ENCODE measurements around the gene ATP8A2.
A peak's percentile ranks its signal among the peaks of the same experiment; 100 is the strongest.
"Not testable (repeated sequence)": the region's sequence is repeated elsewhere in the genome, so short reads cannot be mapped to it uniquely, and the experiment has no call there.

Gene ATP8A2

DNA sequence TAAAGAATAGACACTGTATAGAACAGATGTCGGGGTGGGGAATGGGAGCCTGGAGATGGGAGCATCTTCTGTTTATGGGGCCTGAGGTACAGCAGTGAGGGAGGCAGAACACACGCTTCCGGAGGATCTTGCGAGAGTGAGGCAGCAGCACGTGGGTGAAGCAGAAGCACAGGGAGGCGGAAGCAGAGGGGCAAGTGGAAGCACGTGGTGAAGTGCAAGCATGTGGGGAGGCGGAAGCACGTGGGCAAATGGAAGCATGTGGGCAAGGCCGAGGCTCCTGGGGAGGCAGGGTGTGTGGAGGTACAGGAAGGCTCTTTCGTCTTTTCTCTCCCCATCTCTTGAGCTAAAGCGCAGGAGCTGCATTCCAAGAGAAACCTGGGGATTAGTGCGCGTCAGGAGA, 198.4 kb downstream of the ATP8A2 start:
- DNase-seq = no peak

- DNase-seq = no peak
These were observed 199.5 kb downstream of the ATP8A2 start for GRCh38 chr13:25571237-25571636.

DNA sequence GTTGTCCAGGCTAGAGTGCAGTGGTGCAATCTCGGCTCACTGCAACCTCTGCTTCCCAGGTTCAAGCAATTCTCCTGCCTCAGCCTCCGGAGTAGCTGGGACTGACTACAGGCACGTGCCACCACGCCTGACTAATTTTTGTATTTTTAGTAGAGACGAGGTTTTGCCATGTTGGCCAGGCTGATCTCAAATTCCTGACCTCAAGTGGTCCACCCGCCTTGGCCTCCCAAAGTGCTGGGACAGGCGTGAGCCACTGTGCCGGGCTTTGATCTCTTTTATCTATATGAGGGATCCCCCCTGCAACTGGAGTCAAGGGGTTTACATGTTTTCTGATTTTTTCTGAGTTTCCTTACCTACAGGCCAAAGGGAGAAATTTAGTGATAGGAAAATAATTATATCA, 200.4 kb downstream of the ATP8A2 start:
- DNase-seq = not testable (repeated sequence)

GRCh38 chr13:25574437-25575411, 202.9 kb downstream of the ATP8A2 start:
- DNase-seq = peak; percentile 8

DNA sequence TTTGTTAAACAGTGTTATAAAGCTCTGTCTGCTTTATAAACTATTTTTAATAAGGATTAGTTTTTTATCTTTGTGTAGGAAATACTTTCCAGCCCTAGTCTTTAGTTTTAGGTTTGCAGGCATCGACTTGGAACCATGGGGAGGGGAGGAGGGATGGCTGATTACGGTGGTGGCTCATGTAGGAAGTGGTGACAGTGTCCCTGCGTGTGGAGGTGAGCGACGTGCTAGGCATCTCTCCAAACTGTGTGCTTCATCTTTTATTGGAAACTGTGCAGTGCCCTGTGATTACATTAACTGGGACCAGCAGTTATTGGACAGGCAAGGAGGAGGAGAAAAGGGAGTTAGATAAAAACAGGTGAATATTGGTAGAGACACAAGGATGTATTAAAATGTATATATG, 203.8 kb downstream of the ATP8A2 start:
- no peak for DNase-seq

GRCh38 chr13:25578526-25578925, 206.8 kb downstream of the ATP8A2 start:
- no peak for DNase-seq

GRCh38 chr13:25579221-25579620, 207.4 kb downstream of the ATP8A2 start:
- DNase-seq = no peak

GRCh38 chr13:25581351-25581750, 209.6 kb downstream of the ATP8A2 start:
- no peak for DNase-seq

DNA sequence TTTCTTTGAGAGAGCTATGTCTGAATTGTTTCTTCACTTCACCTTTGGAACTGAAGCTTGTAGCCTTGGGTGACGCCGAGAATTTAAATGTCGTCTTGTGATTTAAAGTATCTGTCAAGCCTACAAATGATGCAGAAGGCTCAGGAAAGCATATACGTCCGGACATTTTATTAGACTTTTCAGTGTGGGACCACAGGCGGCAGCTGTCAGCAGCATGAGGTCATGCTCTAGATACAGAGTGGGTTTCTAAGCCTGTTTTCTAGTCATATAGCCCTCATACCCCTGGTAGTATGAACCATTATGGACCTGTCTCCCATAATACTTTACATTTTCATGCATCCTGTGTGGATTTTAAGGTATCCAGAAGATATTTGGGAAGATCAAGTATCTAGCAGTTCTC, 212.3 kb downstream of the ATP8A2 start:
- no peak for DNase-seq

DNA sequence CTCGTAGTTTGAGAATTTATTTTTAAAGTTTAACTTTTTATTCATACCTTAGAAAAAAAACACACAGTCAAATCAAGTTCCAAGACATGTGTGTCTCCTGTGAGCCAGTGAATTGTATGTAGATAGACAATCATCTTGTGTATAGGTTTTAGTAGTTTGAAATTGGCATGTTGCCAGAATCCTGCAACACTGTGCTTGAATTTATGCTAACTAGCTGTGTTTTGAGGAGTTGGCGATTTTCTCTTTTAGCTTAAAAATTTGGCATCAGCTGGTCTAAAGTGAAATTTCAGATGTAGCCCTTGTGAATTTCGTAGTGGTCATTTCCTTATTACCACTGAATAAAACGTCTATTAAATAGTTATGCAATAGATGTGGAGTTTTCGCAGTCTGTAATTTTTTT, 213.2 kb downstream of the ATP8A2 start:
- DNase-seq = no peak

- DNase-seq = no peak
These were observed 215.7 kb downstream of the ATP8A2 start for GRCh38 chr13:25587326-25587980.

DNA sequence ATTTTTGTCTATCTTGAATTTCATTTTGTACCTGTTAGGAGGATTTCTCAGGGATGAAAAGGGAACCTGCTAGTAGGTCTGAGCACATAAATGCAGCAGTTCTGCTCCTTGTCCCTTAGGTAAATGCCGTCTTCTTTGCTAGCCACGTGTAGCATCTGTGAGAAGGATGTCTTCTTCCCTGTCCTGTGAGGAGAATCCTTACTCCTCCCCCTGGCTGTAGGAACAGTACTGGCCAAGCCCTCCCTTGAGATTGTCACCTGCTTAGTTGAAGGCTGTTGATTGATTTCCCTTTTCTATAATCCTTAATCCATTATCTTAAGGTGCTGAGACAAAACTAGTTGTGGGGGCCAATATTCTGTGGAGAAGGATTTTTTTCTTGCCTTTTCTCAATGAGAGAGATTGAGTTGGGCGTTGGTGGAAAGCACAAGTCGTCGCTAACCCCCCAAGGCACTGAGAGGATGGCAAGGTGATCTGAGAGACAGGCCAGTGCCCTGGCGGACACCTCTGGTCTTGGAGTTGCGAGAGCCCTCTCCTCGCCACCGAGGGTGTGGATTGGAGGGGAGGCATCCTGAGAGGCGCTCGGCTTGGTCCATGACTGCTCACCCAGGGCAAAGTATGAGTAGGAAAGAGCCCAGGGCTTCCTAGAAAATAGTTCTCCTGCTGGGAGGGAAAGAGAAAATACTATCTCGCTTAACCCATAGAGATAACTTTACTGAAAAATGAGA, 216.7 kb downstream of the ATP8A2 start:
- DNase-seq = no peak

DNA sequence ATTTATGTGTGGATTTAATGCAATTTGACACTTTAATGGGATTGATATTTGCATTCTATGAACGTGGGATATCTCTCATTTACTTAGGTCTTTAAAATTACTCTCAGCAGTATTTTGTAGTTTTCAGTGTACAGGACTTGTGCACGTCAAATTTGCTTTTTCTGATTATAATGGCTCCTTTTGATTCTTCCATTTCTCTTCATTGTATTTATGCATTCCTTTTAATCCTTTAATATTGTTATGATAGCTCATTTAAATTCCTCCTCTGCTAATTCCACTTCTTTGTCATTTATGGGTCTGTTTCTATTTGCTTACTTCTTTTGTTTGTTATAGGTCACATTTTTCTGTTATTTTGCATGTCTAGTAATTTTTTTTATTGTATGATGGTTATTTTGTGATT, 226.6 kb downstream of the ATP8A2 start:
- no peak for DNase-seq

DNA sequence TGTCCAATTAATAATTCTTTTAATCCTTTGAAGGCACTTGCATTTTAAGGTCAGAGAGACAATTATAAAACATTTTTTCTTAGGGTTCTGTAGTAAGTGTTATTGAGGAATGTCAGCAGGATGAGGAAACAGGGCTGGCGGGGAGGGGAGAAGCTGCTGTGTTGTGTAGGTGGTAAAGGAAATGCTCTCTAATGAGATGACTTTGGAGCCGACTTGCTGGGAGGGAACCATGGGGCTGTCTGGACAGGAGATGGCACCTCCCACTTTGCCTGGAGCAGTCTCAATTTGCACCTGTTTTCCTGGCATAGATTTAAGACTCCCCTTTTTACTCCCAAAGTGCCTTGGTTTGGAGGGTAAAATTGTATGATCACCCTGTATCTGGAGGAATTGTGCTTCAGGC, 230.4 kb downstream of the ATP8A2 start:
- no peak for DNase-seq

DNA sequence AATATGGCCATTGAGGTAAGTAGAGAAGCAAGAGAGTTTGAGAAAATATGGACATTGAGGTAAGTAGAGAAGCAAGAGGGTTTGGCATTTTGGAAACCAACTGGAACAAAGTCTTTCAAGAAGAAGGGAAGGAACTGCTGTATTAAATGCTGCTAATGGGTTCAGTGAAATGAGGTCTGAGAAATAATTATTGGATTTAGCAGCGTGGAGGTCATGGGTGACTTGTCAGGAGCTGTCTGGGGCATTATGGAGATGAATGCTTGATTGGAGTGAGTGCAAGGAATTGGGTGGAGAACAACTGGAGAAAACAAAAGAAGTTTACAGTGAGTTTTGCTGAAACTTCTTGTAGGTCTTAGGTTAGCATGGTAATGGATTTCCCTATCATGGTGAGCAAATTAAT, 232.3 kb downstream of the ATP8A2 start:
- no peak for DNase-seq

GRCh38 chr13:25607096-25607495, 235.3 kb downstream of the ATP8A2 start:
- DNase-seq = no peak

DNA sequence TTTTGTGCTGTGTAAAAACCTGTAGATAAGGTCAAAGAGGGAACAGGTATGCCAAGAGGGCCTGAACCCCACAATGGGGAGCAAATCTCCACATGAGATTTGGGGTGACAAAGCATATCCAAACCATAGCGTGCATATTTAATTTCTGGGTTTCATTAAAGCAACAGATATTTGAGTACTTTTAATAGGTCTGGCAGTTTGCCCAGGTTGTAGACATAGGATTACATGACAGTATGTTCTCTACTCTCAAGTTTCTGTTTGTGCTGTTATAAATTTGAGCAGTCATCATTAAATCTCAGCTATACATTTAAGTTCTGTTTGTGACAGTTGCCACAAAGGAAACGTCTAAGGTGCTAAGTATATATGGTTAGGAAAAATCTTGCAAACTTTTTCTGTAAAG, 236.4 kb downstream of the ATP8A2 start:
- no peak for DNase-seq

GRCh38 chr13:25616674-25617073, 244.9 kb downstream of the ATP8A2 start:
- no peak for DNase-seq

DNA sequence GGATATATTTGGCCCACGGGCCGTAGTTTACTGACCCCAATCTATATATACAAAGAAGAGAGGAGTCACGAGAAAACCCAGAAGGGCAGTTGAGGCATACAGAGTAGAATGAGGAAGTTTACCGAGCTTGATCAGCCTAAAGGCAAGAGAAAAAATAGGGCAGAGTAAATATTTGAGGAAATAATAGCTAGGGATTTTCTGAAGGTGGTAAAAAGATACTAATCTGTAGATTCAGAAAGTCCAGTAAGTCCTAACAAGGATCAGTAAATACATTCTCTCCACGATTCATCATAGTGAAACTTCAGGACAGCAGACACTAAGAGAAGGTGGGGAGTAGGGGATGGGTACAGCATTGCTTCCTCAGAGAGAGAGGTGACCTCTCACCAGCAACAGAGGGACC, 248.1 kb downstream of the ATP8A2 start:
- no peak for DNase-seq

DNA sequence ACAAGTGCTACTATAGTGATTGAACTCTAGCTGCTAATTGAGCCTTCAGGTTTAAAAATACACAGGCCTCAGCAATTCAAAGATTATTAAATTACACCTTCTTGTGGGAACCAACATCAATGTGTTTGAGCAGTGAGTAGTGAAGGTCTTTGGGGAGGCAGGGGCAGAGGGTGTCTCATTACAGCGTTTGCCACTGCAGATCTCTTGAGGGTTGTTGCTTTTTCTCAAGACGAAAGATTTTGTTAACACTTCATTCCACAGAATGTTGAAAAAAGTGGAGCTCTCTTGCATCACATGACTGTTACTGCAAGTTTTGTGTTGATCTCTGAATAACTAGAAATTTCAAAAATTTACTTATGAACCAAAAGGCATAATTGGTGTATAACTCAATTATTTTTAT, 253.6 kb downstream of the ATP8A2 start:
- no peak for DNase-seq

GRCh38 chr13:25630329-25630900, 258.6 kb downstream of the ATP8A2 start:
- no peak for DNase-seq

- DNase-seq = no peak
These were observed 260.6 kb downstream of the ATP8A2 start for GRCh38 chr13:25632166-25632888.

DNA sequence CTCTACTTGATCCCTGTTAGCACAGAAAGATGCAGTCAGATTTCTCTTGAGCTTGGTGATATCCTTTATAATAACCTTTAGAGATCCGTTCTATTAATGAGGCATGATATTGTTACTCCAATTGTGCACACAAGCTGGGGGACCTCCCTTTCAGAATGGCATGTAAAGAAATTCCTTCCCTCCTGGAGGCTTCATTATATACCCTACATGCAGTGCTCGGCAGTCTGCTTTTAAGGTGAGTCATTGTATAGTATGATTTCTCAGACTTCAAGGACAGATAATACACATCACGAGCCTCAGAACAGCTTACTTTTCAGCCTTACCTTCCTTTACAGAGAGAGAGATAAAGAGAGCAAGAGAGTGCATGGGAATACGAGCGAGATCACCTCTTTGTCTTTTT, 261.3 kb downstream of the ATP8A2 start:
- no peak for DNase-seq
